Ishikawa (cell line): ENCODE measurements around the gene GRB10.

Experiments
- CEBPB ChIP-seq: IDR thresholded peaks from 2 replicates; pipeline ENCODE4 v1.6.1; 2012
- EP300 ChIP-seq: IDR thresholded peaks from 2 replicates; pipeline ENCODE4 v1.6.1; 2012; ENCODE audit warnings: borderline replicate concordance
- FOXM1 ChIP-seq: IDR thresholded peaks from 2 replicates; pipeline ENCODE4 v1.6.1; 2012; ENCODE audit warnings: low read depth, borderline replicate concordance
- NFIC ChIP-seq: IDR thresholded peaks from 2 replicates; pipeline ENCODE4 v1.6.1; 2012
- RAD21 ChIP-seq: IDR thresholded peaks from 2 replicates; pipeline ENCODE4 v1.6.1; 2012; ENCODE audit warnings: low read depth
- REST ChIP-seq: IDR thresholded peaks from 2 replicates; pipeline ENCODE4 v1.6.1; 2012; ENCODE audit warnings: low read depth, mild to moderate bottlenecking
- TAF1 ChIP-seq: IDR thresholded peaks from 2 replicates; pipeline ENCODE4 v1.6.1; 2012; ENCODE audit warnings: low read depth, mild to moderate bottlenecking
- YY1 ChIP-seq: IDR thresholded peaks from 2 replicates; pipeline ENCODE4 v1.6.1; 2012; ENCODE audit warnings: low read depth
- ZBTB7A ChIP-seq: IDR thresholded peaks from 2 replicates; pipeline ENCODE4 v1.6.1; 2012; ENCODE audit warnings: low read depth
- TF ChIP-seq, protein P1 (sequence below): IDR thresholded peaks from 2 replicates; pipeline ENCODE4 v1.6.1; 2012

- TF ChIP-seq TAF1 = no peak
- TF ChIP-seq FOXM1 = no peak
- TF ChIP-seq REST = no peak
- TF ChIP-seq RAD21 = no peak
- no peak for TF ChIP-seq EP300
- TF ChIP-seq YY1 = no peak
- no peak for TF ChIP-seq ZBTB7A
- TF ChIP-seq, protein P1, sequence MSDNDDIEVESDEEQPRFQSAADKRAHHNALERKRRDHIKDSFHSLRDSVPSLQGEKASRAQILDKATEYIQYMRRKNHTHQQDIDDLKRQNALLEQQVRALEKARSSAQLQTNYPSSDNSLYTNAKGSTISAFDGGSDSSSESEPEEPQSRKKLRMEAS = no peak
- no peak for TF ChIP-seq CEBPB
- TF ChIP-seq NFIC = no peak
Measured at GRCh38 chr7:50808282-50808888, 25.7 kb upstream of the GRB10 start.
